CD14-positive monocyte (primary cell): ENCODE data around the gene TMEM248. TPM values are rescaled to one million over a fixed set of nuclear protein-coding genes. Genes with fewer than 3 reads are reported as not detected.
A peak's percentile ranks its signal among the peaks of the same experiment; 100 is the strongest.

Experiments
- DNase-seq, 3 donors: peaks; one replicate each; pipeline ENCODE4 v3.0.0-alpha.2; 2011 to 2022
- H2AFZ ChIP-seq: 2 replicates; pipeline ENCODE4 v1.6.0; 2012; ENCODE audit warnings: mild to moderate bottlenecking, low read depth, low read length, inconsistent platforms; ENCODE audit not compliant: insufficient read depth, poor library complexity, severe bottlenecking
- H3K27ac ChIP-seq, 2 donors: 1 replicate in 1 of 2; 2 replicates in 1 of 2; pipeline ENCODE4 v1.5.1; 2012 to 2013; ENCODE audit warnings: low read length in 2 of 2, control low read depth in 1 of 2, inconsistent platforms in 1 of 2, low read depth in 1 of 2, mild to moderate bottlenecking in 1 of 2
- H3K27me3 ChIP-seq, 2 donors: one replicate each; pipeline versions ENCODE4 v1.6.0 to v1.6.1; 2011 to 2013; ENCODE audit warnings: low read length in 2 of 2; ENCODE audit not compliant: control insufficient read depth in 2 of 2, insufficient read depth in 2 of 2
- H3K36me3 ChIP-seq, 2 donors: replicated peaks in 1 of 2; 1 replicate in 1 of 2; 2 replicates in 1 of 2; pipeline versions ENCODE4 v1.5.1 to v1.6.1; 2012 to 2013; ENCODE audit warnings: low read length in 2 of 2, control low read depth in 1 of 2, inconsistent platforms in 1 of 2, mild to moderate bottlenecking in 1 of 2; ENCODE audit not compliant: insufficient read depth in 2 of 2, control insufficient read depth in 1 of 2
- H3K4me1 ChIP-seq, 2 donors: 1 replicate in 1 of 2; 2 replicates in 1 of 2; pipeline versions ENCODE4 v1.5.1 to v1.6.1; 2012 to 2013; ENCODE audit warnings: low read length in 2 of 2, control low read depth in 1 of 2, inconsistent platforms in 1 of 2, mild to moderate bottlenecking in 1 of 2, moderate library complexity in 1 of 2; ENCODE audit not compliant: insufficient read depth in 2 of 2, control insufficient read depth in 1 of 2
- H3K4me2 ChIP-seq: replicated peaks from 2 replicates; pipeline ENCODE3; 2012; ENCODE audit warnings: low read length, moderate library complexity, mild to moderate bottlenecking; ENCODE audit not compliant: poor library complexity, severe bottlenecking; ENCODE audit errors: extremely low read depth
- H3K4me3 ChIP-seq, 3 experiments: fragments of 200-600 bp in 1 of 3; sonication (generic) in 1 of 3; replicated peaks in 1 of 3; 1 replicate in 2 of 3; 2 replicates in 1 of 3; pipeline ENCODE4 v1.5.1; 2011 to 2013; ENCODE audit warnings: low read length in 3 of 3, mild to moderate bottlenecking in 3 of 3, control low read depth in 2 of 3, low read depth in 2 of 3, inconsistent platforms in 1 of 3, moderate library complexity in 1 of 3
- H3K79me2 ChIP-seq: 2 replicates; pipeline ENCODE4 v1.6.0; 2012; ENCODE audit warnings: mild to moderate bottlenecking, control low read depth, inconsistent platforms, low read length, moderate library complexity; ENCODE audit not compliant: insufficient read depth
- H3K9ac ChIP-seq: 2 replicates; pipeline ENCODE4 v1.6.0; 2017; ENCODE audit warnings: low read length, mild to moderate bottlenecking; ENCODE audit not compliant: insufficient read depth, poor library complexity, severe bottlenecking
- H3K9me3 ChIP-seq, 2 donors: replicated peaks in 1 of 2; 1 replicate in 1 of 2; 2 replicates in 1 of 2; pipeline versions ENCODE4 v1.5.1 to v1.6.1; 2012 to 2013; ENCODE audit warnings: low read length in 2 of 2, control low read depth in 1 of 2; ENCODE audit not compliant: control insufficient read depth in 1 of 2, insufficient read depth in 1 of 2
- H4K20me1 ChIP-seq: 2 replicates; pipeline ENCODE4 v1.6.0; 2012; ENCODE audit warnings: mild to moderate bottlenecking, low read length, control low read depth, moderate library complexity; ENCODE audit not compliant: insufficient read depth
- H3K27ac Mint-ChIP-seq, 7 donors: one replicate each; pipeline ENCODE4 v1.8.0; 2020; ENCODE audit warnings: mild to moderate bottlenecking in 7 of 7, mixed read lengths in 7 of 7, moderate library complexity in 6 of 7, inconsistent platforms in 2 of 7
- H3K27me3 Mint-ChIP-seq, 3 donors: one replicate each; pipeline ENCODE4 v1.8.0; 2021 to 2022; ENCODE audit warnings: low read depth in 3 of 3, mild to moderate bottlenecking in 3 of 3, mixed read lengths in 3 of 3, moderate library complexity in 3 of 3, inconsistent platforms in 1 of 3
- H3K36me3 Mint-ChIP-seq, 2 donors: one replicate each; pipeline ENCODE4 v1.8.0; 2020; ENCODE audit warnings: mixed read lengths in 2 of 2, inconsistent platforms in 1 of 2, mild to moderate bottlenecking in 1 of 2
- H3K4me1 Mint-ChIP-seq: one replicate; pipeline ENCODE4 v1.8.0; 2020; ENCODE audit warnings: mild to moderate bottlenecking, mixed read lengths
- H3K4me3 Mint-ChIP-seq, 2 donors: one replicate each; pipeline ENCODE4 v1.8.0; 2020; ENCODE audit warnings: mild to moderate bottlenecking in 2 of 2, mixed read lengths in 2 of 2, moderate library complexity in 1 of 2
- H3K9me3 Mint-ChIP-seq, 7 donors: one replicate each; pipeline ENCODE4 v1.8.0; 2020 to 2022; ENCODE audit warnings: mixed read lengths in 7 of 7, mild to moderate bottlenecking in 6 of 7, moderate library complexity in 6 of 7, inconsistent platforms in 2 of 7
- CTCF ChIP-seq: fragments of 200-600 bp; IDR thresholded peaks from one replicate; pipeline ENCODE4 v1.8.0; 2022; ENCODE audit warnings: antibody characterized with exemption, mild to moderate bottlenecking
- WGBS: methylation state at CpG from one replicate; pipeline ENCODE4 v1.1.5; 2013; ENCODE audit warnings: missing lambda C conversion rate; ENCODE audit not compliant: insufficient coverage; 5-methylcytosine and 5-hydroxymethylcytosine counted together
- intact Hi-C, 2 donors: fragments of 100-400 bp; cut with micrococcal nuclease; formaldehyde crosslinking; loops; one replicate each; pipeline versions ENCODE4 v1.15.0 to v1.15.1; 2023
- polyA plus RNA-seq, 3 donors: library from polyadenylated mRNA; depleted of rRNA in 1 of 3; unstranded in 2 of 3; stranded (reverse) in 1 of 3; fragments of 300-500 nt in 2 of 3; fragments of >200 nt in 1 of 3; fragmentation: Illumina TruSeq in 2 of 3; gene quantifications; 1 replicate in 2 of 3; 2 replicates in 1 of 3; pipeline ENCODE4 v1.2.3, GENCODE V29; 2012 to 2021

The TMEM248 gene
- polyA plus RNA-seq, 3 donors = 67.5 to 82.3 (median 78.3) TPM

GRCh38 chr7:66894463-66895080 lies 26.5 kb upstream of the TMEM248 start:
- intact Hi-C loops = no loop called here
- H3K36me3 ChIP-seq = peaks cover 0 to 5% of the 10 kb centered on the region in 2 donors
- peak; percentile 13 for TF ChIP-seq CTCF

GRCh38 chr7:66896441-66896840 lies 24.6 kb upstream of the TMEM248 start:
- no CpG with 5 or more reads among the region's 3 CpGs for WGBS
- no peak overlapping the region for H3K27ac Mint-ChIP-seq
- no peak for TF ChIP-seq CTCF

More at GRCh38 chr7:66894463-66895080, 26.5 kb upstream of the TMEM248 start:
- no peaks in the 10 kb centered on the region for H3K9me3 ChIP-seq
- no peaks in the 10 kb centered on the region for H3K27me3 ChIP-seq
- no peak overlapping the region for H3K4me2 ChIP-seq
- peak overlapping the region in 2 of 7 donors; percentile 3 to 9 for H3K27ac Mint-ChIP-seq
- H3K9ac ChIP-seq = no peak overlapping the region
- H3K4me3 Mint-ChIP-seq = no peak overlapping the region
- H3K4me1 Mint-ChIP-seq = no peaks in the 10 kb centered on the region
- peaks cover 0 to 2% (median 1%) of the 10 kb centered on the region in 3 donors for H3K27me3 Mint-ChIP-seq
- no peaks in the 10 kb centered on the region for H4K20me1 ChIP-seq
- no peaks in the 10 kb centered on the region for H3K4me1 ChIP-seq
- H2AFZ ChIP-seq = no peak overlapping the region
- H3K9me3 Mint-ChIP-seq = no peaks in the 10 kb centered on the region
- H3K27ac ChIP-seq = no peak overlapping the region
- H3K4me3 ChIP-seq = no peak overlapping the region
- H3K36me3 Mint-ChIP-seq = peaks cover 3 to 11% of the 10 kb centered on the region in 2 donors
- no peak for DNase-seq
- WGBS = 74% methylated on average over 5 of the region's 5 CpGs
- no peaks in the 10 kb centered on the region for H3K79me2 ChIP-seq

More at GRCh38 chr7:66896441-66896840, 24.6 kb upstream of the TMEM248 start:
- Mint-ChIP-seq H3K4me3 (no peak overlapping the region), H3K27me3 (peaks cover 0 to 2% (median 0%) of the 10 kb centered on the region in 3 donors), H3K36me3 (peaks cover 3 to 11% of the 10 kb centered on the region in 2 donors), H3K9me3 (no peaks in the 10 kb centered on the region), H3K4me1 (no peaks in the 10 kb centered on the region)
- no peaks in the 10 kb centered on the region for H3K27me3 ChIP-seq
- intact Hi-C loops = no loop called here
- no peak overlapping the region for H3K4me3 ChIP-seq
- no peak overlapping the region for H3K9ac ChIP-seq
- no peaks in the 10 kb centered on the region for H3K4me1 ChIP-seq
- no peaks in the 10 kb centered on the region for H4K20me1 ChIP-seq
- H3K27ac ChIP-seq = no peak overlapping the region
- H2AFZ ChIP-seq = no peak overlapping the region
- no peaks in the 10 kb centered on the region for H3K9me3 ChIP-seq
- DNase-seq = no peak
- peaks cover 0 to 7% of the 10 kb centered on the region in 2 donors for H3K36me3 ChIP-seq
- no peak overlapping the region for H3K4me2 ChIP-seq
- H3K79me2 ChIP-seq = no peaks in the 10 kb centered on the region
